ENCODE measurements around the gene ABCC5. TPM values are rescaled to one million over a fixed set of nuclear protein-coding genes. Genes with fewer than 3 reads are reported as not detected.

The ABCC5 gene
- total RNA-seq, 1 donor from 2014 or later: 61.2 TPM

- DNase-seq (ENCODE audit: extremely low spot score, unreplicated experiment): no peak
- H3K27ac Mint-ChIP-seq: no peak within 1 kb of the TSS
- no peaks in the 10 kb centered on the region for H3K36me3 Mint-ChIP-seq
- no peak within 1 kb of the TSS for H3K4me3 Mint-ChIP-seq
- no peak for TF ChIP-seq CTCF (conservative IDR thresholded peaks at IDR 0.05)
- H3K27me3 Mint-ChIP-seq: peaks cover 31% of the 10 kb centered on the region
- H3K9me3 Mint-ChIP-seq: no peaks in the 10 kb centered on the region
- peaks cover 3% of the 10 kb centered on the region for H3K4me1 Mint-ChIP-seq (ENCODE audit: unreplicated experiment)
These were observed 35.1 kb upstream of the ABCC5 start, which contains the start of gene HTR3C for GRCh38 chr3:184052767-184053166. Gene HTR3C, plus strand, starts transcription at chr3:184053047. Its CDS starts 34 bp downstream, at chr3:184053081.

GRCh38 chr3:184050217-184050847, 32.6 kb upstream of the ABCC5 start:
- no peaks in the 10 kb centered on the region for H3K36me3 Mint-ChIP-seq

GRCh38 chr3:184045995-184046394, 28.3 kb upstream of the ABCC5 start:
- peaks cover 5% of the 10 kb centered on the region for H3K27me3 Mint-ChIP-seq
- DNase-seq (ENCODE audit: extremely low spot score, unreplicated experiment): no peak
- H3K4me1 Mint-ChIP-seq (ENCODE audit: unreplicated experiment): no peaks in the 10 kb centered on the region
- TF ChIP-seq CTCF (conservative IDR thresholded peaks at IDR 0.05): no peak
- H3K4me3 Mint-ChIP-seq: no peak overlapping the region
- H3K27ac Mint-ChIP-seq: no peak overlapping the region
- no peaks in the 10 kb centered on the region for H3K36me3 Mint-ChIP-seq
- H3K9me3 Mint-ChIP-seq: no peaks in the 10 kb centered on the region

More at GRCh38 chr3:184050217-184050847, 32.6 kb upstream of the ABCC5 start:
- H3K4me1 Mint-ChIP-seq (ENCODE audit: unreplicated experiment): peaks cover 3% of the 10 kb centered on the region
- H3K27ac Mint-ChIP-seq: no peak overlapping the region
- H3K4me3 Mint-ChIP-seq: no peak overlapping the region
- TF ChIP-seq CTCF (conservative IDR thresholded peaks at IDR 0.05): no peak
- DNase-seq (ENCODE audit: extremely low spot score, unreplicated experiment): no peak
- peaks cover 29% of the 10 kb centered on the region for H3K27me3 Mint-ChIP-seq
- no peaks in the 10 kb centered on the region for H3K9me3 Mint-ChIP-seq

GRCh38 chr3:184042617-184043016, 24.9 kb upstream of the ABCC5 start:
- TF ChIP-seq CTCF (conservative IDR thresholded peaks at IDR 0.05): no peak
- Mint-ChIP-seq H3K4me3 (no peak overlapping the region), H3K27ac (no peak overlapping the region), H3K27me3 (peaks cover 10% of the 10 kb centered on the region), H3K4me1 (ENCODE audit: unreplicated experiment) (no peaks in the 10 kb centered on the region), H3K9me3 (no peaks in the 10 kb centered on the region), H3K36me3 (no peaks in the 10 kb centered on the region)
- no peak for DNase-seq (ENCODE audit: extremely low spot score, unreplicated experiment)

- H3K9me3 Mint-ChIP-seq: no peaks in the 10 kb centered on the region
- no peak overlapping the region for H3K27ac Mint-ChIP-seq
- no peak for DNase-seq (ENCODE audit: extremely low spot score, unreplicated experiment)
- H3K4me3 Mint-ChIP-seq: no peak overlapping the region
- peaks cover 10% of the 10 kb centered on the region for H3K27me3 Mint-ChIP-seq
- TF ChIP-seq CTCF (conservative IDR thresholded peaks at IDR 0.05): peak; percentile 38
- H3K4me1 Mint-ChIP-seq (ENCODE audit: unreplicated experiment): no peaks in the 10 kb centered on the region
- H3K36me3 Mint-ChIP-seq: no peaks in the 10 kb centered on the region
These were observed 22.3 kb upstream of the ABCC5 start for GRCh38 chr3:184040010-184040409.
